H1 (cell line): ENCODE measurements around the gene KIAA1328. TPM values are rescaled to one million over a fixed set of nuclear protein-coding genes. Genes with fewer than 3 reads are reported as not detected.

Source experiments
- CTCF ChIA-PET: fragments of 300-600 bp; sonication (Branson Sonifier 250); formaldehyde crosslinking; loops from one replicate; lab custom pipeline; 2021; ENCODE audit not compliant: partially characterized antibody; lab: Charles Lee
- POLR2A ChIA-PET: fragments of 300-600 bp; sonication (Branson Sonifier 250); formaldehyde crosslinking; loops from one replicate; lab custom pipeline; 2021; ENCODE audit warnings: inconsistent platforms; ENCODE audit not compliant: partially characterized antibody; lab: Charles Lee
- DNase-seq, 2 experiments: peaks; one replicate each; pipeline versions ENCODE4 v3.0.0 to v3.0.0-alpha.2; 2010 to 2022; ENCODE audit warnings: low spot score in 2 of 2, low read depth in 1 of 2, mixed read lengths in 1 of 2
- FAIRE-seq: peaks from 2 replicates; lab custom pipeline; 2011; peaks lifted over from hg19 to GRCh38; lab: Jason Lieb, UNC
- H2AFZ ChIP-seq: 2 replicates; pipeline ENCODE4 v1.8.1; 2012; ENCODE audit warnings: low read length, inconsistent platforms
- H2AK5ac ChIP-seq: 2 replicates; pipeline ENCODE4 v1.6.1; 2013; ENCODE audit warnings: low read depth, low read length
- H2BK120ac ChIP-seq: replicated peaks from 2 replicates; pipeline ENCODE3; 2013; ENCODE audit warnings: low read depth, low read length, inconsistent platforms
- H2BK12ac ChIP-seq: 2 replicates; pipeline ENCODE4 v1.6.1; 2013; ENCODE audit warnings: low read depth, low read length
- H2BK15ac ChIP-seq: 2 replicates; pipeline ENCODE4 v1.6.1; 2013; ENCODE audit warnings: low read length
- H2BK20ac ChIP-seq: 2 replicates; pipeline ENCODE4 v1.6.1; 2013; ENCODE audit warnings: low read length
- H2BK5ac ChIP-seq: 2 replicates; pipeline ENCODE4 v1.6.1; 2013; ENCODE audit warnings: low read depth, low read length
- H3K14ac ChIP-seq: 2 replicates; pipeline ENCODE4 v1.6.1; 2013; ENCODE audit warnings: inconsistent platforms; ENCODE audit not compliant: insufficient read length
- H3K18ac ChIP-seq: 2 replicates; pipeline ENCODE4 v1.6.1; 2013; ENCODE audit warnings: low read length; ENCODE audit errors: extremely low read depth
- H3K23ac ChIP-seq: 2 replicates; pipeline ENCODE4 v1.6.1; 2013; ENCODE audit warnings: inconsistent platforms; ENCODE audit not compliant: insufficient read length
- H3K23me2 ChIP-seq: 2 replicates; pipeline ENCODE4 v1.6.1; 2013; ENCODE audit warnings: low read depth, low read length
- H3K27ac ChIP-seq: 2 replicates; pipeline ENCODE4 v1.6.1; 2011; ENCODE audit warnings: low read depth, low read length, inconsistent platforms
- H3K27me3 ChIP-seq, 4 experiments: replicated peaks in 1 of 4; 1 replicate in 1 of 4; 2 replicates in 3 of 4; pipeline versions ENCODE4 v1.6.1 to v1.8.1; 2011 to 2013; ENCODE audit warnings: low read length in 3 of 4, mild to moderate bottlenecking in 3 of 4, inconsistent platforms in 2 of 4, mixed read lengths in 2 of 4, moderate library complexity in 1 of 4; ENCODE audit not compliant: control insufficient read depth in 3 of 4, insufficient read depth in 3 of 4; ENCODE audit errors: extremely low read depth in 1 of 4
- H3K36me3 ChIP-seq, 4 experiments: 2 replicates each; pipeline versions ENCODE4 v1.6.1 to v1.8.1; 2011 to 2013; ENCODE audit warnings: mild to moderate bottlenecking in 4 of 4, low read length in 3 of 4, moderate library complexity in 2 of 4, control low read depth in 1 of 4, inconsistent platforms in 1 of 4; ENCODE audit not compliant: insufficient read depth in 4 of 4, control insufficient read depth in 2 of 4
- H3K4ac ChIP-seq: replicated peaks from 2 replicates; pipeline ENCODE3; 2013; ENCODE audit warnings: low read length, low read depth, mixed read lengths, inconsistent platforms; ENCODE audit not compliant: insufficient read length
- H3K4me1 ChIP-seq, 4 experiments: replicated peaks in 1 of 4; 1 replicate in 1 of 4; 2 replicates in 3 of 4; pipeline versions ENCODE4 v1.6.1 to v1.8.1; 2011 to 2013; ENCODE audit warnings: low read length in 3 of 4, inconsistent platforms in 2 of 4, mixed read lengths in 1 of 4; ENCODE audit not compliant: insufficient read depth in 4 of 4, control insufficient read depth in 3 of 4
- H3K4me2 ChIP-seq, 2 experiments: 2 replicates each; pipeline versions ENCODE4 v1.6.1 to v1.8.1; 2011 to 2013; ENCODE audit warnings: low read depth in 2 of 2, low read length in 2 of 2, control low read depth in 1 of 2, inconsistent platforms in 1 of 2, mild to moderate bottlenecking in 1 of 2; ENCODE audit not compliant: insufficient read depth in 1 of 2
- H3K4me3 ChIP-seq, 4 experiments: fragments of 200-600, 300-600 bp in 1 of 4; sonication (generic), shearing (Covaris generic), sonication (Bioruptor Twin) in 1 of 4; 2 replicates each; pipeline versions ENCODE4 v1.5.1 to v1.8.1; 2011 to 2016; ENCODE audit warnings: low read length in 4 of 4, low read depth in 3 of 4, control low read depth in 2 of 4, inconsistent platforms in 2 of 4, mild to moderate bottlenecking in 2 of 4, mixed read lengths in 1 of 4, moderate library complexity in 1 of 4; ENCODE audit not compliant: insufficient read depth in 2 of 4; ENCODE audit errors: extremely low read depth in 1 of 4
- H3K56ac ChIP-seq: replicated peaks from 2 replicates; pipeline ENCODE3; 2013; ENCODE audit warnings: low read depth, mild to moderate bottlenecking, mixed read lengths, low read length, inconsistent platforms; ENCODE audit not compliant: insufficient read length
- H3K79me1 ChIP-seq: 2 replicates; pipeline ENCODE4 v1.6.1; 2013; ENCODE audit warnings: low read depth, low read length, control low read depth
- H3K79me2 ChIP-seq, 2 experiments: 2 replicates each; pipeline versions ENCODE4 v1.6.1 to v1.8.1; 2012 to 2013; ENCODE audit warnings: low read length in 2 of 2, mild to moderate bottlenecking in 2 of 2, inconsistent platforms in 1 of 2; ENCODE audit not compliant: insufficient read depth in 2 of 2, control insufficient read depth in 1 of 2
- H3K9ac ChIP-seq, 4 experiments: replicated peaks in 1 of 4; 1 replicate in 1 of 4; 2 replicates in 3 of 4; pipeline versions ENCODE4 v1.6.1 to v1.8.1; 2011 to 2013; ENCODE audit warnings: low read depth in 3 of 4, low read length in 3 of 4, control low read depth in 2 of 4, mild to moderate bottlenecking in 2 of 4, moderate library complexity in 2 of 4, inconsistent platforms in 1 of 4; ENCODE audit errors: extremely low read depth in 1 of 4
- H3K9me3 ChIP-seq, 2 experiments: 2 replicates each; pipeline versions ENCODE4 v1.6.1 to v1.8.1; 2012 to 2013; ENCODE audit warnings: mild to moderate bottlenecking in 2 of 2, moderate library complexity in 2 of 2, control low read depth in 1 of 2, inconsistent platforms in 1 of 2, low read depth in 1 of 2, low read length in 1 of 2, mixed read lengths in 1 of 2; ENCODE audit not compliant: insufficient read depth in 2 of 2
- H4K20me1 ChIP-seq, 2 experiments: replicated peaks in 1 of 2; 2 replicates each; pipeline versions ENCODE3 to v1.8.1; 2011 to 2013; ENCODE audit warnings: inconsistent platforms in 2 of 2, low read length in 2 of 2, mild to moderate bottlenecking in 1 of 2; ENCODE audit not compliant: insufficient read depth in 2 of 2, control insufficient read depth in 1 of 2
- H4K5ac ChIP-seq: 2 replicates; pipeline ENCODE4 v1.6.1; 2013; ENCODE audit warnings: low read length, low read depth, mixed read lengths, inconsistent platforms; ENCODE audit not compliant: insufficient read length
- H4K8ac ChIP-seq: 2 replicates; pipeline ENCODE4 v1.8.0; 2013; ENCODE audit warnings: mild to moderate bottlenecking, moderate library complexity, low read length, inconsistent platforms; ENCODE audit not compliant: insufficient read depth; ENCODE audit errors: extremely low read depth
- H4K91ac ChIP-seq: replicated peaks from 2 replicates; pipeline ENCODE3; 2013; ENCODE audit warnings: low read length, mixed read lengths, inconsistent platforms; ENCODE audit not compliant: insufficient read length
- ASH2L ChIP-seq: fragments of 200-600, 300-600 bp; sonication (generic); IDR thresholded peaks from one replicate; pipeline ENCODE4 v1.7.1; 2017; ENCODE audit warnings: low read length
- CREB1 ChIP-seq: IDR thresholded peaks from 2 replicates; pipeline ENCODE4 v1.6.1; 2012; ENCODE audit warnings: inconsistent platforms
- CTBP2 ChIP-seq: IDR thresholded peaks from 2 replicates; pipeline ENCODE4 v1.7.0; 2011; ENCODE audit warnings: borderline replicate concordance, mild to moderate bottlenecking, moderate library complexity, mixed read lengths, low read length; ENCODE audit not compliant: insufficient read depth, insufficient read length
- EGR1 ChIP-seq: IDR thresholded peaks from 2 replicates; pipeline ENCODE4 v1.6.1; 2011; ENCODE audit warnings: low read depth, low read length, borderline replicate concordance
- EZH2 ChIP-seq: fragments of 200-600 bp; sonication (generic); IDR thresholded peaks from 2 replicates; pipeline ENCODE4 v1.7.1; 2012; ENCODE audit warnings: low read depth, mild to moderate bottlenecking, moderate library complexity, low read length, inconsistent platforms; ENCODE audit not compliant: severe bottlenecking
- GABPA ChIP-seq: IDR thresholded peaks from 2 replicates; pipeline ENCODE4 v1.6.1; 2011; ENCODE audit warnings: mild to moderate bottlenecking, low read length, moderate library complexity, borderline replicate concordance; ENCODE audit not compliant: insufficient read depth
- GTF2F1 ChIP-seq: IDR thresholded peaks from 2 replicates; pipeline ENCODE4 v1.6.1; 2012; ENCODE audit warnings: low read depth, low read length, improper control_type of control experiment, borderline replicate concordance
- POU5F1 ChIP-seq: IDR thresholded peaks from 2 replicates; pipeline ENCODE4 v1.6.1; 2011; ENCODE audit warnings: low read depth, mild to moderate bottlenecking, low read length, moderate library complexity
- RBBP5 ChIP-seq: IDR thresholded peaks from 2 replicates; pipeline ENCODE4 v1.7.1; 2012; ENCODE audit warnings: low read depth, mild to moderate bottlenecking, inconsistent platforms, low read length, moderate library complexity, borderline replicate concordance
- SIN3A ChIP-seq, 2 experiments: IDR thresholded peaks in 1 of 2; conservative IDR thresholded peaks in 1 of 2; 2 replicates each; pipeline ENCODE4 v1.6.1; 2011 to 2012; ENCODE audit warnings: low read length in 2 of 2, improper control_type of control experiment in 1 of 2, low read depth in 1 of 2, mild to moderate bottlenecking in 1 of 2
- SIX5 ChIP-seq: IDR thresholded peaks from 2 replicates; pipeline ENCODE4 v1.6.1; 2011; ENCODE audit warnings: mild to moderate bottlenecking, low read depth, low read length
- SP1 ChIP-seq: IDR thresholded peaks from 2 replicates; pipeline ENCODE4 v1.6.1; 2011; ENCODE audit warnings: low read depth, low read length
- SP2 ChIP-seq: IDR thresholded peaks from 2 replicates; pipeline ENCODE4 v1.6.1; 2012; ENCODE audit warnings: mild to moderate bottlenecking, low read length, inconsistent platforms
- TCF12 ChIP-seq: IDR thresholded peaks from 2 replicates; pipeline ENCODE4 v1.6.1; 2011; ENCODE audit warnings: low read depth, mild to moderate bottlenecking, low read length
- WGBS, 2 experiments: shearing (Covaris generic) in 1 of 2; methylation state at CpG; one replicate each; pipeline versions ENCODE4 v1.1.6 to v1.1.7; 2013 to 2015; ENCODE audit warnings: low lambda C conversion rate in 2 of 2, mixed read lengths in 2 of 2, inconsistent platforms in 1 of 2, low coverage in 1 of 2, missing lambda C conversion rate in 1 of 2; ENCODE audit not compliant: insufficient replicate concordance in 2 of 2, insufficient coverage in 1 of 2, insufficient read length in 1 of 2; ENCODE audit errors: extremely low coverage in 1 of 2, missing lambda C conversion rate in 1 of 2; 5-methylcytosine and 5-hydroxymethylcytosine counted together
- polyA plus RNA-seq, 7 experiments: library from polyadenylated mRNA; depleted of rRNA in 3 of 7; stranded (reverse) in 5 of 7; unstranded in 2 of 7; fragments of >200 nt in 5 of 7; fragments of 200-250 nt in 2 of 7; gene quantifications; 1 replicate in 5 of 7; 2 replicates in 1 of 7; 4 replicates in 1 of 7; pipeline versions ENCODE4 v1.2.1 to v1.2.3, GENCODE V29; 2011 to 2013; ENCODE audit warnings: missing spikeins in 2 of 7, mixed read lengths in 2 of 7
- total RNA-seq: library from RNA; stranded (reverse); fragmentation: NEBNext Ultra II Directional; extraction: Animal tissue kit (Norgen Biotek cat#: 25700); gene quantifications from 2 replicates; pipeline ENCODE4 v1.2.1, GENCODE V29; 2021
- TF ChIP-seq, protein P1 (sequence below): IDR thresholded peaks from 2 replicates; pipeline ENCODE4 v1.6.1; 2011; ENCODE audit warnings: low read depth, mild to moderate bottlenecking, low read length; ENCODE audit not compliant: insufficient read depth

The KIAA1328 gene
- total and polyA plus RNA-seq, 2 of the 8 experiments (the other 6 are each of a cell fraction or from before 2014, with no cell fraction given) = 2.6 to 5.7 TPM

DNA sequence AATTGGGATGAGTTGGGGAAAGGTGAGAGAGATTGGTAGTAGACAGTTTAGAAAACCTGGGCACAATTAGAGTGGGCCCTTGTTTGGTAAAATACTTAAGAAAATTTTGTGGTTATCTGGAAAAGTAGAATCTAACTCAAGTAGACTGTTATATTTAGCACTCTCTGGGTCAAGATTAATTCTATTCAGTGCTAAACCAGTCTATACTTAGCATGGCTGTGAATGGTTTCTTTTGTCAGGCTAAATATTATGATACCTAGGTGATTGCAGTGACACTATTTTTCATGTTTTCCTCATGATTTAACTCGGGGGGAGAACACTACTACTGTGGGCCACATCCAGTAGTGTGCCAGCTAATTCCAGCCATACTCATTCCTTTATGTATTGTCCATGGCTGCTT is 58.9 kb downstream of the KIAA1328 start:
- H3K9ac ChIP-seq = no peak overlapping the region
- H3K4me2 ChIP-seq = no peak overlapping the region
- WGBS, 2 experiments = 91% methylated on average over 1 of the region's 1 CpG; no CpG with 5 or more reads in 1 of the 2 experiments
- peaks cover 0 to 6% (median 0%) of the 10 kb centered on the region in 4 experiments; a peak in 3 of 7 replicates for H3K4me1 ChIP-seq
- no peak overlapping the region for H3K18ac ChIP-seq
- no peak overlapping the region for H4K5ac ChIP-seq
- no peak overlapping the region for H4K8ac ChIP-seq
- no peak overlapping the region for H3K14ac ChIP-seq
- H3K4me3 ChIP-seq = no peak overlapping the region
- H2BK12ac ChIP-seq = no peak overlapping the region
- no peaks in the 10 kb centered on the region for H3K27me3 ChIP-seq
- no peaks in the 10 kb centered on the region for H3K23me2 ChIP-seq
- no peak overlapping the region for H3K56ac ChIP-seq
- H4K91ac ChIP-seq = no peak overlapping the region
- no peaks in the 10 kb centered on the region for H3K79me2 ChIP-seq
- H2AFZ ChIP-seq = no peak overlapping the region
- no peaks in the 10 kb centered on the region for H4K20me1 ChIP-seq
- H2BK5ac ChIP-seq = no peak overlapping the region
- H3K79me1 ChIP-seq = no peaks in the 10 kb centered on the region
- H3K9me3 ChIP-seq = no peaks in the 10 kb centered on the region
- ChIA-PET POLR2A (no interaction called here), CTCF (interaction anchor here (0.6 to 1.6 kb wide), 2 partner anchors 10 to 14 kb away, joined by 3 to 4 read pairs; no protein-coding TSS in a partner anchor)
- H3K4ac ChIP-seq = no peak overlapping the region
- no peak overlapping the region for H2BK20ac ChIP-seq
- no peak overlapping the region for H3K23ac ChIP-seq
- H3K36me3 ChIP-seq = no peaks in the 10 kb centered on the region
- no peak overlapping the region for H2BK120ac ChIP-seq
- DNase-seq (no peak), FAIRE-seq (no peak)
- H2AK5ac ChIP-seq = no peak overlapping the region
- H2BK15ac ChIP-seq = no peak overlapping the region
- no peak overlapping the region for H3K27ac ChIP-seq
- no peak for TF ChIP-seq RBBP5
- TF ChIP-seq CTBP2 = no peak
- no peak for TF ChIP-seq GTF2F1
- TF ChIP-seq ASH2L = no peak
- no peak for TF ChIP-seq GABPA
- no peak for TF ChIP-seq SP1
- TF ChIP-seq, protein P1, sequence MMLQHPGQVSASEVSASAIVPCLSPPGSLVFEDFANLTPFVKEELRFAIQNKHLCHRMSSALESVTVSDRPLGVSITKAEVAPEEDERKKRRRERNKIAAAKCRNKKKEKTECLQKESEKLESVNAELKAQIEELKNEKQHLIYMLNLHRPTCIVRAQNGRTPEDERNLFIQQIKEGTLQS = no peak
- no peak for TF ChIP-seq SIN3A (conservative IDR thresholded peaks at IDR 0.05 in 1 of 2, IDR thresholded peaks at IDR 0.05 in 1 of 2; ENCODE audit: low read depth in 1 of 2, low read length in 2 of 2)
- TF ChIP-seq EGR1 = no peak
- no peak for TF ChIP-seq CREB1
- no peak for TF ChIP-seq EZH2
- no peak for TF ChIP-seq TCF12
- TF ChIP-seq SP2 = no peak
- TF ChIP-seq POU5F1 = no peak
- TF ChIP-seq SIX5 = no peak
